MCF 10A (cell line): ENCODE results near the gene FCHSD2. TPM values are rescaled to one million over a fixed set of nuclear protein-coding genes. Genes with fewer than 3 reads are reported as not detected.

ENCODE experiments used
- BruUV-seq: library from RNA; stranded (reverse); fragments of 400-500 nt; replicated peaks from 2 replicates; lab custom pipeline; 2021; lab: Mats Ljungman, UMichigan
- CTCF ChIA-PET: fragments of 300-600 bp; sonication (Branson Sonifier 250); formaldehyde crosslinking; extraction: SDS; loops from one replicate; lab custom pipeline; 2021; ENCODE audit warnings: antibody characterized with exemption, inconsistent platforms; lab: Yijun Ruan, JAX
- POLR2A ChIA-PET: fragments of 300-600, 350-650 bp; sonication (Branson Sonifier 250); formaldehyde crosslinking; extraction: SDS; loops from one replicate; lab custom pipeline; 2020; ENCODE audit warnings: antibody characterized with exemption, inconsistent platforms; lab: Yijun Ruan, JAX
- DNase-seq: peaks from one replicate; pipeline ENCODE4 v3.0.0-alpha.2; 2018; ENCODE audit not compliant: unreplicated experiment
- H3K27ac Mint-ChIP-seq: one replicate; pipeline ENCODE4 v1.8.0; 2022; ENCODE audit warnings: mild to moderate bottlenecking, low read depth, mixed read lengths; ENCODE audit not compliant: unreplicated experiment
- H3K27me3 Mint-ChIP-seq: one replicate; pipeline ENCODE4 v1.8.0; 2022; ENCODE audit warnings: mixed read lengths; ENCODE audit not compliant: insufficient read depth, unreplicated experiment
- H3K36me3 Mint-ChIP-seq: one replicate; pipeline ENCODE4 v1.8.0; 2022; ENCODE audit warnings: mild to moderate bottlenecking, moderate library complexity, mixed read lengths; ENCODE audit not compliant: insufficient read depth, unreplicated experiment
- H3K4me1 Mint-ChIP-seq: one replicate; pipeline ENCODE4 v1.8.0; 2022; ENCODE audit warnings: mixed read lengths; ENCODE audit not compliant: insufficient read depth, unreplicated experiment
- H3K4me3 Mint-ChIP-seq: one replicate; pipeline ENCODE4 v1.8.0; 2022; ENCODE audit warnings: mild to moderate bottlenecking, moderate library complexity, mixed read lengths; ENCODE audit not compliant: unreplicated experiment
- H3K9me3 Mint-ChIP-seq: one replicate; pipeline ENCODE4 v1.8.0; 2022; ENCODE audit warnings: mixed read lengths; ENCODE audit not compliant: unreplicated experiment
- intact Hi-C: fragments of 100-400 bp; cut with micrococcal nuclease; formaldehyde crosslinking; loops from 2 replicates; pipeline ENCODE4 v1.14.1; 2022
- total RNA-seq: library from RNA; stranded (reverse); gene quantifications from 2 replicates; pipeline ENCODE4 v1.2.3, GENCODE V29; 2022
- TF ChIP-seq, protein P1 (sequence below): fragments of 200-600 bp; IDR thresholded peaks from one replicate; pipeline ENCODE4 v1.8.0; 2022; ENCODE audit warnings: antibody characterized with exemption, mild to moderate bottlenecking; ENCODE audit not compliant: unreplicated experiment

FCHSD2 gene
- total RNA-seq, 1 experiment from 2014 or later = 12.8 TPM

DNA sequence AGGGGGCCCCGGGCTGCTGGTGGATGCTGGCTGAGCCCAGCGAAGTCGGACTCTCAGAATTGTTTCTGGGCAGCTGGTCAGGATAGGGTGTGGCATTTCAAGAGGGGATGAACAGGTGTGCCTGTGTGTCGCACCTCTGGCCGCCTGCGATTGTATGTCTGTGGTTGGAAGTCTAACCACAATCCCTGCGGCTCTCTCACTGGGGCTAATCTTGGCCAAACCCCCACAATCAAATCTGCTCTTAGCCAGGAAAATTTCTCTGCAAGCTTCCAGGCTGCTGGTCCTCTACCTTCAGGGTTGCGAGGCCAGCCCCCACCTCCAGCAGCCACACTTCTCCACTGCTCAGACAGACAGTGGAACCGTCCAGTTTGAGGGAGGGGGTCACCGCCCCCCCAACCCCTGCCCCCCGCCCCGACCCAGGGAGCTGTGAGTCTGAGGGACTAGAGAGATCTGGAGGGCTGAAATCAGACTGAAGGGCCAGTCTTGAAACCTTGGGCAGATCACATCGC lies 327.0 kb downstream of the FCHSD2 start:
- CTCF ChIA-PET = interaction anchor here (0.6 to 1.3 kb wide), 3 partner anchors 16 to 473 kb away, joined by 3 to 7 read pairs (median 5); no protein-coding TSS in a partner anchor
- peaks cover 26% of the 10 kb centered on the region for H3K4me1 Mint-ChIP-seq
- TF ChIP-seq, protein P1, sequence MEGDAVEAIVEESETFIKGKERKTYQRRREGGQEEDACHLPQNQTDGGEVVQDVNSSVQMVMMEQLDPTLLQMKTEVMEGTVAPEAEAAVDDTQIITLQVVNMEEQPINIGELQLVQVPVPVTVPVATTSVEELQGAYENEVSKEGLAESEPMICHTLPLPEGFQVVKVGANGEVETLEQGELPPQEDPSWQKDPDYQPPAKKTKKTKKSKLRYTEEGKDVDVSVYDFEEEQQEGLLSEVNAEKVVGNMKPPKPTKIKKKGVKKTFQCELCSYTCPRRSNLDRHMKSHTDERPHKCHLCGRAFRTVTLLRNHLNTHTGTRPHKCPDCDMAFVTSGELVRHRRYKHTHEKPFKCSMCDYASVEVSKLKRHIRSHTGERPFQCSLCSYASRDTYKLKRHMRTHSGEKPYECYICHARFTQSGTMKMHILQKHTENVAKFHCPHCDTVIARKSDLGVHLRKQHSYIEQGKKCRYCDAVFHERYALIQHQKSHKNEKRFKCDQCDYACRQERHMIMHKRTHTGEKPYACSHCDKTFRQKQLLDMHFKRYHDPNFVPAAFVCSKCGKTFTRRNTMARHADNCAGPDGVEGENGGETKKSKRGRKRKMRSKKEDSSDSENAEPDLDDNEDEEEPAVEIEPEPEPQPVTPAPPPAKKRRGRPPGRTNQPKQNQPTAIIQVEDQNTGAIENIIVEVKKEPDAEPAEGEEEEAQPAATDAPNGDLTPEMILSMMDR = no peak
- POLR2A ChIA-PET = interaction anchor here (0.7 to 3.1 kb wide), 7 partner anchors 9 to 448 kb away, joined by 3 to 14 read pairs (median 4); partner anchors contain the start of gene STARD10
- no peak for DNase-seq
- peaks cover 17% of the 10 kb centered on the region for H3K36me3 Mint-ChIP-seq
- intact Hi-C loops = no loop called here
- no TSS peak for BruUV-seq
- no peaks in the 10 kb centered on the region for H3K9me3 Mint-ChIP-seq
- peak overlapping the region; percentile 100 for H3K4me3 Mint-ChIP-seq
- H3K27me3 Mint-ChIP-seq = no peaks in the 10 kb centered on the region
- H3K27ac Mint-ChIP-seq = peak overlapping the region; percentile 98

DNA sequence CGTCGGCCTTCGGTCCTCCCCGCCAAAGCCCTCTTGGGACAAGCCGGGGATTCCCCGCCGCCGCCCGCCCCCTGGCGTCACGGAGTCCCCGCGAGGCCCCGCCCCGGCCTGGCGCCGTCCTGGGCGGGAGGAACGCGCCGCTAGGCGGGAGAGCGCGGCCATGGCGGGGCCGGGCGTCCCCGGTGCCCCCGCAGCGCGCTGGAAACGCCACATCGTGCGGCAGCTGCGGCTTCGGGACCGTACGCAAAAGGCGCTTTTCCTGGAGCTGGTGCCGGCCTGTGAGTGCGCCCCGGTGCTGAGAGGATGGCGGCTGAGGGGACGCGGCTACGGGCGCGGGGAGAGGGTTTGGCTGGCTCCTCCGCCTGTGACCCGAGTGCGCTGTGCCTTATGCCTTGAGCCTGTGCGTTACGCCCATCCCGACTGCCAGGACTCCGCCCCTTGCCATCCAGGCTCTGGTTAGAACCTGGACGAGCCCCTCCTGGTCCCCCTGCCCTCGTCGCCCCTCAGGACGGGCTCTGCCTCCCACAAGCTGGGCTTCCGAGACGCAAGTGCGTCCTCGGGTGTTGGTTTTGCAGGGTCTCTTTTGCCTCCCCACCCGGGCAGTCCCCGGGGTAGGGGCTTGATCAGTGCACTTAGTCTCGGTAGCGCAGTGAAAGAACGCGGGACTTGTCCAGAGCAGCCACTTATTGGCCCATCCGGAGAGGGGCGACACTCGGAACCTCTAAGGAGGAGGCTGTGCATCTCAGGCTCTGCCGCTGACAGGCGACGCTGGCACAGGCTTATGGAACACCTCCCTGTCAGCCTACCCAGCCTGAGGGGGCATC lies 327.6 kb downstream of the FCHSD2 start, which contains the start of gene ATG16L2:
TSS of gene ATG16L2 (plus strand) at position 126 of the 824 bp plus-strand sequence. CDS start at position 161, 35 bp downstream.
- TSS peak; percentile 19 for BruUV-seq
- ChIA-PET POLR2A (interaction anchor here (0.7 to 3.1 kb wide), 7 partner anchors 10 to 448 kb away, joined by 3 to 14 read pairs (median 4); partner anchors contain the start of gene STARD10), CTCF (interaction anchor here (0.6 to 1.3 kb wide), 5 partner anchors 20 to 474 kb away, joined by 3 to 5 read pairs (median 4); partner anchors contain the start of gene STARD10)
- peak; percentile 87 for DNase-seq
- Mint-ChIP-seq H3K4me3 (peak within 1 kb of the TSS; percentile 100), H3K4me1 (peaks cover 26% of the 10 kb centered on the region), H3K9me3 (no peaks in the 10 kb centered on the region), H3K27me3 (no peaks in the 10 kb centered on the region), H3K27ac (peak within 1 kb of the TSS; percentile 98), H3K36me3 (peaks cover 20% of the 10 kb centered on the region)
- intact Hi-C loops = no loop called here
- TF ChIP-seq, protein P1 = no peak

DNA sequence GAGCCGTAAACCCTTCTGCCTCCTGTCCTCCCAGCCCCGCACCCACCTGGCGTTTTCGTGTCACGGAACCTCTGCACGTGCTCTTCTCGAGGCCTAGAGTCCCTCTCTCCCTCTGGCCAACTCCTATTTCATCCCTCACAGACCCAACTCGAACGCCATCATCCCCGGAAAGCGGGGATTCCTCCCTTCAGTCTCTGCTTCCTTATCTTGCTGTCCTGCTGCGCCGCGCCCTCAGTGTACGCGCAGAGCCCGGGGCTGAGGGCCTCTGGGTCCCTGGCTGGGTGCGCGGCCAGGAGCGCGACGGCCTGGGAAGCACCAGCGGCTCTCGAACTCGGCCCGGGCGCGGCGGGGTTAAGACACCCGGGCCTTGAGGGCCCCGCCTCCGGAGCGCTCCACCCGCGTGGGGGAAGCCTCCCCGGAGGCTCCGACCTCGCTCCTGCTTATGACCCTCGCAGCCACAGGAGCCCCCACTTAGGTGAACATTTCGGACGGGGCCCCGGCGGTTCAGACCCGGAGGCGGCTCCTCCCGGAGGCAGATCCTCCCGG lies 328.3 kb downstream of the FCHSD2 start:
- ChIA-PET POLR2A (interaction anchor here (0.7 to 3.1 kb wide), 14 partner anchors 8 to 449 kb away, joined by 3 to 26 read pairs (median 4); partner anchors contain the start of genes FCHSD2 and STARD10), CTCF (interaction anchor here (0.6 to 3.1 kb wide), 14 partner anchors 20 to 762 kb away, joined by 3 to 17 read pairs (median 4); partner anchors contain the start of gene STARD10)
- Mint-ChIP-seq H3K27ac (peak overlapping the region; percentile 98), H3K27me3 (no peaks in the 10 kb centered on the region), H3K36me3 (peaks cover 26% of the 10 kb centered on the region), H3K4me1 (peaks cover 26% of the 10 kb centered on the region), H3K4me3 (peak overlapping the region; percentile 100), H3K9me3 (no peaks in the 10 kb centered on the region)
- peak; percentile 84 for DNase-seq
- intact Hi-C loops = loop anchor here (1.0 kb wide), 2 partner anchors 19 to 89 kb away; no protein-coding TSS in a partner anchor
- TF ChIP-seq, protein P1 = no peak
- BruUV-seq = no TSS peak
